Kidney epithelial cell (primary cell): ENCODE results near the gene RASAL2. TPM values are rescaled to one million over a fixed set of nuclear protein-coding genes. Genes with fewer than 3 reads are reported as not detected.

ENCODE experiments used
- DNase-seq: peaks from one replicate; pipeline ENCODE4 v3.0.0-alpha.2; 2010; ENCODE audit warnings: low read depth
- H3K27me3 ChIP-seq: 2 replicates; pipeline ENCODE4 v1.6.0; 2011; ENCODE audit warnings: low read length; ENCODE audit not compliant: control insufficient read depth, insufficient read depth
- H3K36me3 ChIP-seq: 2 replicates; pipeline ENCODE4 v1.5.1; 2011; ENCODE audit warnings: low read length; ENCODE audit not compliant: control insufficient read depth, insufficient read depth
- H3K4me3 ChIP-seq: 2 replicates; pipeline ENCODE4 v1.5.1; 2011; ENCODE audit warnings: low read depth, mild to moderate bottlenecking, control low read depth, low read length
- CTCF ChIP-seq: IDR thresholded peaks from 2 replicates; pipeline ENCODE4 v1.5.1; 2011; ENCODE audit warnings: mild to moderate bottlenecking, moderate library complexity, low read length, control low read depth, inconsistent platforms; ENCODE audit not compliant: insufficient read depth, poor library complexity, severe bottlenecking
- total RNA-seq: library from RNA; depleted of rRNA; stranded (reverse); fragments of >200 nt; gene quantifications from 2 replicates; pipeline ENCODE4 v1.2.3, GENCODE V29; 2015

Gene RASAL2
- total RNA-seq, 1 donor from 2014 or later: 18.3 TPM

- no peaks in the 10 kb centered on the region for H3K36me3 ChIP-seq
- no peaks in the 10 kb centered on the region for H3K27me3 ChIP-seq
- no peak overlapping the region for H3K4me3 ChIP-seq
- no peak for DNase-seq
- no peak for TF ChIP-seq CTCF
These were observed 67.6 kb downstream of the RASAL2 start for GRCh38 chr1:178161516-178161915.

- TF ChIP-seq CTCF: no peak
- Histone ChIP-seq H3K36me3 (no peaks in the 10 kb centered on the region), H3K4me3 (no peak overlapping the region)
These were observed 71.3 kb downstream of the RASAL2 start for GRCh38 chr1:178165196-178165595.

GRCh38 chr1:178166429-178167024, 72.6 kb downstream of the RASAL2 start:
- Histone ChIP-seq H3K27me3 (no peaks in the 10 kb centered on the region), H3K36me3 (no peaks in the 10 kb centered on the region), H3K4me3 (no peak overlapping the region)
- no peak for DNase-seq
- no peak for TF ChIP-seq CTCF

More at GRCh38 chr1:178165196-178165595, 71.3 kb downstream of the RASAL2 start:
- no peaks in the 10 kb centered on the region for H3K27me3 ChIP-seq
- no peak for DNase-seq

- no peak for DNase-seq
- H3K4me3 ChIP-seq: no peak overlapping the region
- H3K36me3 ChIP-seq: no peaks in the 10 kb centered on the region
These were observed 74.6 kb downstream of the RASAL2 start for GRCh38 chr1:178168536-178168935.

GRCh38 chr1:178169649-178170048, 75.7 kb downstream of the RASAL2 start:
- Histone ChIP-seq H3K4me3 (no peak overlapping the region), H3K27me3 (no peaks in the 10 kb centered on the region), H3K36me3 (no peaks in the 10 kb centered on the region)
- no peak for DNase-seq
- TF ChIP-seq CTCF: no peak

More at GRCh38 chr1:178168536-178168935, 74.6 kb downstream of the RASAL2 start:
- no peaks in the 10 kb centered on the region for H3K27me3 ChIP-seq
- TF ChIP-seq CTCF: no peak

GRCh38 chr1:178172939-178173338, 79.0 kb downstream of the RASAL2 start:
- no peaks in the 10 kb centered on the region for H3K36me3 ChIP-seq
- DNase-seq: no peak
- TF ChIP-seq CTCF: no peak
- no peak overlapping the region for H3K4me3 ChIP-seq
- H3K27me3 ChIP-seq: no peaks in the 10 kb centered on the region
